GM13976 (cell line): ENCODE data around the gene LIPN.

Experiments
- DNase-seq: peaks from one replicate; pipeline ENCODE4 v3.0.0; 2012; ENCODE audit warnings: low spot score
- in situ Hi-C: fragments of 300-500 bp; cut with MboI; formaldehyde crosslinking; loops from one replicate; pipeline ENCODE4 v1.12.0; 2022; ENCODE audit warnings: low sequenced_read_pairs, mixed read lengths, inconsistent platforms; ENCODE audit not compliant: unreplicated experiment
- TF ChIP-seq, protein P1 (sequence below): IDR thresholded peaks from 2 replicates; pipeline ENCODE4 v1.5.1; 2012; ENCODE audit warnings: borderline replicate concordance, mild to moderate bottlenecking; ENCODE audit not compliant: insufficient read depth; ENCODE audit errors: extremely low read depth, missing control alignments, control extremely low read depth

Gene LIPN

GRCh38 chr10:88769384-88769783, 9.6 kb downstream of the LIPN start:
- TF ChIP-seq, protein P1, sequence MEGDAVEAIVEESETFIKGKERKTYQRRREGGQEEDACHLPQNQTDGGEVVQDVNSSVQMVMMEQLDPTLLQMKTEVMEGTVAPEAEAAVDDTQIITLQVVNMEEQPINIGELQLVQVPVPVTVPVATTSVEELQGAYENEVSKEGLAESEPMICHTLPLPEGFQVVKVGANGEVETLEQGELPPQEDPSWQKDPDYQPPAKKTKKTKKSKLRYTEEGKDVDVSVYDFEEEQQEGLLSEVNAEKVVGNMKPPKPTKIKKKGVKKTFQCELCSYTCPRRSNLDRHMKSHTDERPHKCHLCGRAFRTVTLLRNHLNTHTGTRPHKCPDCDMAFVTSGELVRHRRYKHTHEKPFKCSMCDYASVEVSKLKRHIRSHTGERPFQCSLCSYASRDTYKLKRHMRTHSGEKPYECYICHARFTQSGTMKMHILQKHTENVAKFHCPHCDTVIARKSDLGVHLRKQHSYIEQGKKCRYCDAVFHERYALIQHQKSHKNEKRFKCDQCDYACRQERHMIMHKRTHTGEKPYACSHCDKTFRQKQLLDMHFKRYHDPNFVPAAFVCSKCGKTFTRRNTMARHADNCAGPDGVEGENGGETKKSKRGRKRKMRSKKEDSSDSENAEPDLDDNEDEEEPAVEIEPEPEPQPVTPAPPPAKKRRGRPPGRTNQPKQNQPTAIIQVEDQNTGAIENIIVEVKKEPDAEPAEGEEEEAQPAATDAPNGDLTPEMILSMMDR = no peak
- in situ Hi-C loops = no loop called here
- no peak for DNase-seq

- TF ChIP-seq, protein P1 = no peak
- DNase-seq = no peak
- in situ Hi-C loops = no loop called here
These were observed 21.4 kb downstream of the LIPN start for GRCh38 chr10:88781206-88781605.

DNA sequence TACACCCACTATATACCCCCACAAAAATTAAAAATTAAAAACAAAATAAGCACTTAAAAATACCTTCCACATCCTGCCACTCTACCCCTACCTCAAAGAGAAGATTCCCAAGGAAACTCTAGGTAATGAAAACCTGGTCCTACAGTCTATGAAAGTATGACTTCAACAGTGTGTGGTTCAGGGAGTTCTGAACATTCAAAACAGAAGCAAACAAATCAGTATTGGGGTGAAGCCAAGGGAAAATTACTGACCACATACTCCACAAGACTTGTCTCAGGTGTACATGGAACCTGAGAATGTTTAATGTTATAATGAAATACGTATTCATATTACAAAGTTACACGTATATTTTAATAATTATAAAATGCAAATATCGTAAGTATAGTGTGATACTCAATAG, 22.4 kb downstream of the LIPN start:
- TF ChIP-seq, protein P1 = no peak
- in situ Hi-C loops = no loop called here
- no peak for DNase-seq

DNA sequence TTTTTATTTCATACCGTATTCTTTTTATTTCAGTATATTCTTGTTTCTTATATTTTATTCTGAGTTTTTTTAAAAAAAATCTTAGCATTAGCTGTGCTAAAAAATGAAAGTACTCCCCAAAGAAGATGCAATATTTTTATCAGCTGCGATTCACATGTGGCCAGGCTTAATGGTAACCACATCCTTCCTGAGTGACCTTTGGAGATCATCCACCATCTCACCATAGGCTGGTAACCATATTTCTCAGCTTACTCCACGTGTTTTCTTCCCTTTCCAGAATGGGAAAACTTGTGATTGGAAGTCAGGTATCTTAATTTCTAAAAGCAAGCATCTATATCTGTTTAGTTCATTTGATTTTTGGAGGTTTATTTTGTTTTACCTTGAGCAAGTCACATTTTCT, 23.9 kb downstream of the LIPN start:
- in situ Hi-C loops = no loop called here
- TF ChIP-seq, protein P1 = no peak
- DNase-seq = no peak

DNA sequence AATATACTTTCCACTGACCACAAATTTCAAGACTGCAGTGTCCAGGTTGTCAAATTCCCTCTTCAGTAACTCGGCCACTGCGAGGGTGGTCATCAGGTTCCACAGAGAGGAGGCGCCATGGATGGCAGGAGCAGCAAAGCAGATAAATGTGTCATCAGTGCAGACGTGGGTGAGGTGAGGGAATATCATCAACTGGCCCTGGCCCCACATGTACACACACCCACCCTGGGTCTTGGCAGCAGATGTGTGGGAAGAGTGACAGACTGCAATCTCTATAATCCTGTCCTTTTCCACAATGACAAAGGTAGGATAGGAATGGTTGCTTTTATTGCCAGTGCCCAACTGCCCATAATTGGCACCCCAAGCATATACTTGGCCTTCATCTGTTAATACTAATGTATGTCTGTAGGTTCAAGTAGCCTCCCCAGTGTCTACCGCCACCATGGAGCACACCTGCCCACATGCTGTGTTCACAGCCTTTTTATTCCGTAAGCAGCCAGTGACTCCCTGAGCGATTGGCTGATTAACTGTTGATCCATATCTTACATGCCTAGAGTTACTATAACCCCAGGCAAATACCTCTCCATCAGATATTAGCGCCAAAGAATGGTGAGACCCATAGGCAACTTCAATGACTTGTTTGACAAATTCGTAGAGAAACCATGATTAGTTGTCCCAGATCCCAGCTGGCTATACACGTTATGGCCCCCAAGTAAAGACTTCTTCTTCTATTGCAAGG, 26.4 kb downstream of the LIPN start:
- in situ Hi-C loops = no loop called here
- TF ChIP-seq, protein P1 = no peak
- DNase-seq = no peak

GRCh38 chr10:88787463-88787862, 27.6 kb downstream of the LIPN start:
- in situ Hi-C loops = no loop called here
- TF ChIP-seq, protein P1 = no peak
- DNase-seq = no peak
